GM12878 (cell line): ENCODE measurements around the gene CLIP1. TPM values are rescaled to one million over a fixed set of nuclear protein-coding genes. Genes with fewer than 3 reads are reported as not detected.

ENCODE experiments used
- ATAC-seq: fragments of 200-7000 bp; cut with Tn5 transposase; 3 replicates; pipeline ENCODE4 v1.9.1; 2020; ENCODE audit warnings: mild to moderate bottlenecking, moderate library complexity
- BruUV-seq: library from RNA; stranded (reverse); fragments of 400-500 nt; replicated peaks from 2 replicates; lab custom pipeline; 2021; lab: Mats Ljungman, UMichigan
- CTCF ChIA-PET: fragments of 300-600 bp; sonication (Branson Sonifier 250); formaldehyde crosslinking; extraction: SDS; loops from one replicate; lab custom pipeline; 2021; ENCODE audit warnings: inconsistent platforms; lab: Yijun Ruan, JAX
- POLR2A ChIA-PET: fragments of 350-600 bp; formaldehyde crosslinking; extraction: SDS; loops from one replicate; lab custom pipeline; 2021; ENCODE audit warnings: inconsistent platforms; lab: Charles Lee
- RAD21 ChIA-PET: fragments of 300-600 bp; sonication (Branson Sonifier 250); formaldehyde crosslinking; loops from one replicate; lab custom pipeline; 2023; ENCODE audit warnings: antibody characterized with exemption; ENCODE audit not compliant: unreplicated experiment; lab: Charles Lee
- SMC1A ChIA-PET: fragments of 300-600 bp; sonication (Branson Sonifier 250); formaldehyde crosslinking; loops from one replicate; lab custom pipeline; 2023; ENCODE audit not compliant: unreplicated experiment, uncharacterized antibody; lab: Charles Lee
- DNase-seq: peaks from one replicate; pipeline ENCODE4 v3.0.0-alpha.2; 2011; ENCODE audit warnings: low read depth, low spot score
- FAIRE-seq: peaks from 3 replicates; lab custom pipeline; 2011; peaks lifted over from hg19 to GRCh38; lab: Jason Lieb, UNC
- H2AFZ ChIP-seq: 2 replicates; pipeline ENCODE4 v1.6.0; 2011; ENCODE audit warnings: low read depth, low read length, control low read depth; ENCODE audit not compliant: control insufficient read depth
- H3K27ac ChIP-seq: 2 replicates; pipeline ENCODE4 v1.5.1; 2011; ENCODE audit warnings: control low read depth; ENCODE audit not compliant: control insufficient read depth, insufficient read depth
- H3K27me3 ChIP-seq, 2 experiments: replicated peaks in 1 of 2; 2 replicates each; pipeline versions ENCODE4 v1.6.0 to v1.6.1; 2011; ENCODE audit warnings: low read length in 1 of 2; ENCODE audit not compliant: control insufficient read depth in 2 of 2, insufficient read depth in 2 of 2
- H3K36me3 ChIP-seq, 2 experiments: 2 replicates each; pipeline ENCODE4 v1.5.1; 2011; ENCODE audit warnings: low read length in 1 of 2; ENCODE audit not compliant: control insufficient read depth in 2 of 2, insufficient read depth in 2 of 2
- H3K4me1 ChIP-seq: 2 replicates; pipeline ENCODE4 v1.6.1; 2011; ENCODE audit warnings: mild to moderate bottlenecking, low read length, moderate library complexity, mixed read lengths; ENCODE audit not compliant: control insufficient read depth, insufficient read depth
- H3K4me2 ChIP-seq: 2 replicates; pipeline ENCODE4 v1.6.0; 2011; ENCODE audit warnings: control low read depth; ENCODE audit not compliant: control insufficient read depth, insufficient read depth
- H3K4me3 ChIP-seq: fragments of 200-600 bp; sonication (generic); 2 replicates; pipeline ENCODE4 v1.5.1; 2016
- H3K79me2 ChIP-seq: 2 replicates; pipeline ENCODE4 v1.6.0; 2011; ENCODE audit warnings: low read length; ENCODE audit not compliant: control insufficient read depth, insufficient read depth
- H3K9ac ChIP-seq: 2 replicates; pipeline ENCODE4 v1.8.0; 2011; ENCODE audit warnings: low read length, control low read depth, mixed read lengths; ENCODE audit not compliant: control insufficient read depth, insufficient read depth
- H3K9me3 ChIP-seq: replicated peaks from 3 replicates; pipeline ENCODE4 v1.5.1; 2011; ENCODE audit warnings: mild to moderate bottlenecking, low read length; ENCODE audit not compliant: control insufficient read depth, insufficient read depth
- H4K20me1 ChIP-seq: 2 replicates; pipeline ENCODE4 v1.6.0; 2011; ENCODE audit not compliant: control insufficient read depth, insufficient read depth
- ATF7 ChIP-seq: fragments of 450-650 bp; IDR thresholded peaks from 2 replicates; pipeline ENCODE4 v1.6.1; 2016; ENCODE audit warnings: low read depth, mild to moderate bottlenecking
- CHD4 ChIP-seq: fragments of 200-600 bp; sonication (generic); IDR thresholded peaks from 2 replicates; pipeline ENCODE4 v1.6.1; 2016; ENCODE audit warnings: mild to moderate bottlenecking
- MTA3 ChIP-seq: IDR thresholded peaks from 2 replicates; pipeline ENCODE4 v1.6.1; 2012; ENCODE audit warnings: low read length, inconsistent platforms, borderline replicate concordance
- PBX3 ChIP-seq: IDR thresholded peaks from 2 replicates; pipeline ENCODE4 v1.6.1; 2011; ENCODE audit warnings: mild to moderate bottlenecking, low read depth, low read length, moderate library complexity; ENCODE audit not compliant: insufficient replicate concordance
- POLR2AphosphoS2 ChIP-seq: IDR thresholded peaks from 2 replicates; pipeline ENCODE4 v1.6.1; 2011; ENCODE audit warnings: low read depth, mild to moderate bottlenecking, low read length, improper control_type of control experiment, moderate library complexity
- WRNIP1 ChIP-seq: IDR thresholded peaks from 2 replicates; pipeline ENCODE4 v1.6.1; 2011; ENCODE audit warnings: low read depth, low read length, improper control_type of control experiment, borderline replicate concordance
- ZNF24 ChIP-seq: fragments of 450-650 bp; IDR thresholded peaks from 2 replicates; pipeline ENCODE4 v1.6.1; 2017; ENCODE audit warnings: antibody characterized with exemption, mild to moderate bottlenecking
- WGBS: methylation state at CpG from one replicate; pipeline ENCODE4 v1.1.6; 2016; ENCODE audit warnings: low lambda C conversion rate; ENCODE audit not compliant: insufficient replicate concordance, insufficient coverage; ENCODE audit errors: missing lambda C conversion rate; 5-methylcytosine and 5-hydroxymethylcytosine counted together
- in situ Hi-C: fragments of 300-500 bp; cut with MboI; formaldehyde crosslinking; loops from 9 replicates; pipeline ENCODE4 v1.14.3; 2018; ENCODE audit warnings: mixed read lengths
- intact Hi-C: fragments of 100-400 bp; cut with micrococcal nuclease; formaldehyde crosslinking; loops from one replicate; pipeline ENCODE4 v1.14.2; 2022; ENCODE audit not compliant: unreplicated experiment
- polyA plus RNA-seq, 11 experiments: library from polyadenylated mRNA; depleted of rRNA in 4 of 11; unstranded in 6 of 11; stranded (reverse) in 5 of 11; fragments of >200 nt; fragmentation: Nextera tagmentation in 4 of 11; fragmentation: Illumina TruSeq in 1 of 11; extraction: Ambion mirVana in 4 of 11; extraction: Trizol in 1 of 11; gene quantifications; 1 replicate in 1 of 11; 2 replicates in 10 of 11; pipeline versions ENCODE4 v1.2.1 to v1.2.3, GENCODE V29; 2011 to 2016; ENCODE audit warnings: inconsistent platforms in 2 of 11, missing spikeins in 2 of 11, low read depth in 1 of 11
- total RNA-seq, 4 experiments: library from RNA; depleted of rRNA in 3 of 4; stranded (reverse); fragments of >200 nt in 3 of 4; fragmentation: Illumina TruSeq in 1 of 4; extraction: Trizol in 1 of 4; gene quantifications; 2 replicates each; pipeline versions ENCODE4 v1.2.1 to v1.2.3, GENCODE V29; 2013 to 2021

CLIP1 gene
- total and polyA plus RNA-seq, 10 of the 15 experiments (the other 5 are each of a cell fraction or from before 2014, with no cell fraction given): 6.0 to 45.4 (median 25.2) TPM

- no peak for TF ChIP-seq ZNF24
- TF ChIP-seq, all 136 proteins: peak for 0
Measured at GRCh38 chr12:122349078-122349477, 73.4 kb downstream of the CLIP1 start (continued).

GRCh38 chr12:122348505-122348904 lies 74.0 kb downstream of the CLIP1 start:
- Histone ChIP-seq H3K27me3 (no peaks in the 10 kb centered on the region), H3K79me2 (no peaks in the 10 kb centered on the region), H3K9me3 (no peaks in the 10 kb centered on the region), H2AFZ (no peak overlapping the region), H3K4me2 (no peak overlapping the region), H3K36me3 (peaks cover 0 to 7% of the 10 kb centered on the region in 2 experiments; a peak in 2 of 4 replicates), H4K20me1 (no peaks in the 10 kb centered on the region), H3K4me1 (no peaks in the 10 kb centered on the region), H3K27ac (no peak overlapping the region), H3K4me3 (no peak overlapping the region), H3K9ac (no peak overlapping the region)
- 99% methylated on average over 4 of the region's 4 CpGs for WGBS
- ChIA-PET SMC1A (no interaction called here), RAD21 (no interaction called here), POLR2A (no interaction called here), CTCF (interaction anchor here (1.8 kb wide), 1 partner anchor 13 kb away, joined by 7 read pairs; no protein-coding TSS in a partner anchor)
- in situ Hi-C loops: no loop called here
- intact Hi-C loops: no loop called here
- no peak for DNase-seq
- TF ChIP-seq CHD4 (no peak), MTA3 (no peak), PBX3 (no peak), POLR2AphosphoS2 (no peak), WRNIP1 (no peak), ATF7 (no peak)
- no peak for FAIRE-seq
- BruUV-seq: no TSS peak
- no peak for ATAC-seq
